Heart right ventricle (tissue), 16 donors: Measurements from ENCODE around the gene FAM210B. TPM values are rescaled to one million over a fixed set of nuclear protein-coding genes. Genes with fewer than 3 reads are reported as not detected.

Experiments used
- ATAC-seq, 8 donors: fragments of 200-7000 bp; cut with Tn5 transposase; one replicate each; pipeline ENCODE4 v1.9.1; 2020; ENCODE audit warnings: mild to moderate bottlenecking in 8 of 8, moderate library complexity in 8 of 8, moderate number of reproducible peaks in 1 of 8
- DNase-seq, 2 donors: peaks; one replicate each; pipeline ENCODE4 v3.0.0-alpha.2; 2020
- H3K27ac ChIP-seq, 10 donors: fragments of 200-600 bp; sonication (generic) in 2 of 10; one replicate each; pipeline versions ENCODE4 v1.5.0 to v1.8.0; 2020 to 2022; ENCODE audit warnings: mild to moderate bottlenecking in 3 of 10
- H3K27me3 ChIP-seq, 7 donors: fragments of 200-600 bp; one replicate each; pipeline ENCODE4 v1.8.0; 2021 to 2022; ENCODE audit warnings: mild to moderate bottlenecking in 2 of 7
- H3K36me3 ChIP-seq, 9 donors: fragments of 200-600 bp; sonication (generic) in 1 of 9; one replicate each; pipeline versions ENCODE4 v1.5.0 to v1.8.0; 2020 to 2022; ENCODE audit warnings: mild to moderate bottlenecking in 2 of 9
- H3K4me1 ChIP-seq, 9 donors: fragments of 200-600 bp; sonication (generic) in 1 of 9; one replicate each; pipeline versions ENCODE4 v1.5.0 to v1.8.0; 2020 to 2022; ENCODE audit warnings: mild to moderate bottlenecking in 4 of 9
- H3K4me3 ChIP-seq, 10 donors: fragments of 200-600 bp; sonication (generic) in 2 of 10; one replicate each; pipeline versions ENCODE4 v1.5.0 to v1.8.0; 2020 to 2022; ENCODE audit warnings: mild to moderate bottlenecking in 7 of 10, moderate library complexity in 2 of 10
- H3K9me3 ChIP-seq, 11 donors: fragments of 200-600 bp in 10 of 11; sonication (generic) in 2 of 11; one replicate each; pipeline versions ENCODE4 v1.5.0 to v1.8.0; 2013 to 2022; ENCODE audit warnings: mild to moderate bottlenecking in 2 of 11, control low read depth in 1 of 11, moderate library complexity in 1 of 11
- CTCF ChIP-seq, 9 donors: fragments of 200-600 bp; sonication (generic) in 2 of 9; IDR thresholded peaks; one replicate each; pipeline versions ENCODE4 v1.5.0 to v1.8.0; 2021 to 2022; ENCODE audit warnings: antibody characterized with exemption in 9 of 9, mild to moderate bottlenecking in 5 of 9, moderate library complexity in 1 of 9
- WGBS, 2 donors: extraction: QIAGEN DNeasy Blood & Tissue Kit; methylation state at CpG; one replicate each; pipeline ENCODE4 v1.1.7; 2013; ENCODE audit warnings: inconsistent platforms in 1 of 2; 5-methylcytosine and 5-hydroxymethylcytosine counted together
- intact Hi-C, 10 donors: fragments of 100-400 bp; cut with DNase I; formaldehyde crosslinking; loops; one replicate each; pipeline versions ENCODE4 v1.11.1 to v1.14.2; 2022
- polyA plus RNA-seq, 2 donors: library from polyadenylated mRNA; stranded (reverse); fragments of 200-250 nt; gene quantifications; one replicate each; pipeline ENCODE4 v1.2.3, GENCODE V29; 2013
- total RNA-seq, 10 donors: library from RNA; stranded (reverse); fragmentation: NEBNext Ultra II Directional in 3 of 10; extraction: Animal tissue kit (Norgen Biotek cat#: 25700) in 3 of 10; gene quantifications; one replicate each; pipeline versions ENCODE4 v1.2.1 to v1.2.4, GENCODE V29; 2021 to 2023
- donor health status: Arrhythmogenic right ventricular cardiomyopathy.
- donor health status: ischemic (EF 13 %, LVEDD 7.1; RV severe dilation, severe dysfunction).
- donor health status: healthy with polysubstance abuse.
- donor health status: DM: no; HTN: yes; CAD: no.
- donor health status: DM: no; HTN: no; CAD: no.
- donor health status: ischemic (EF 25% LVEDD 6.9; RV normal size, moderate dysfunction).
- donor health status: ischemic (EF 25% LVEDD 5.7; RV mildly dilated, moderate dysfunction).
- donor health status: healthy.
- donor health status: DM: yes; HTN: yes; CAD: no.
- donor health status: Ischemic cardiomyopathy.
- donor health status: ischemic (EF 35%, LVEDD 5.7; RV mildly dilated, moderate dysfunction).
- donor health status: nonischemic (EF 11% LVEDD 7.7; RV severe dilation, severe dysfunction).
- donor health status: DM: yes; HTN: yes; CAD: no.
- donor health status: PGD.
- donor health status: ischemic (EF 29% LVEDD 5.4; RV normal size, mild dysfunction).
- donor health status: nonischemic (EF 23%, LVEDD 6.1; RV moderate dilation, normal function).

Gene FAM210B
- total and polyA plus RNA-seq, 12 donors = 27.1 to 85.2 (median 56.3) TPM

GRCh38 chr20:56381501-56381900, 22.7 kb downstream of the FAM210B start:
- Histone ChIP-seq H3K27me3 (no peaks in the 10 kb centered on the region), H3K4me1 (peaks cover 0 to 18% (median 5%) of the 10 kb centered on the region in 9 donors), H3K27ac (no peak overlapping the region), H3K9me3 (no peaks in the 10 kb centered on the region), H3K36me3 (peaks cover 0 to 62% (median 0%) of the 10 kb centered on the region in 9 donors), H3K4me3 (no peak overlapping the region)
- WGBS, 2 donors = 93 to 98% methylated on average over 1 of the region's 1 CpG
- DNase-seq = no peak
- intact Hi-C loops = no loop called here
- TF ChIP-seq CTCF (IDR thresholded peaks at IDR 0.05) = no peak
- ATAC-seq = no peak

- Histone ChIP-seq H3K9me3 (no peaks in the 10 kb centered on the region), H3K27me3 (no peaks in the 10 kb centered on the region), H3K36me3 (peaks cover 0 to 72% (median 0%) of the 10 kb centered on the region in 9 donors), H3K27ac (no peak overlapping the region), H3K4me1 (peaks cover 0 to 14% (median 5%) of the 10 kb centered on the region in 9 donors), H3K4me3 (no peak overlapping the region)
- no peak for TF ChIP-seq CTCF (IDR thresholded peaks at IDR 0.05)
- DNase-seq = no peak
- 27 to 40% methylated on average over 4 of the region's 4 CpGs for WGBS, 2 donors
- intact Hi-C loops = no loop called here
- ATAC-seq = no peak
Measured at GRCh38 chr20:56382696-56383095, 23.9 kb downstream of the FAM210B start.

- Histone ChIP-seq H3K27ac (no peak overlapping the region), H3K4me1 (peaks cover 0 to 14% (median 5%) of the 10 kb centered on the region in 9 donors), H3K36me3 (peaks cover 0 to 72% (median 0%) of the 10 kb centered on the region in 9 donors), H3K27me3 (no peaks in the 10 kb centered on the region), H3K9me3 (no peaks in the 10 kb centered on the region), H3K4me3 (no peak overlapping the region)
- TF ChIP-seq CTCF (IDR thresholded peaks at IDR 0.05) = no peak
- DNase-seq (no peak), ATAC-seq (no peak)
- 59 to 68% methylated on average over 8 of the region's 8 CpGs for WGBS, 2 donors
- intact Hi-C loops = no loop called here
Measured at GRCh38 chr20:56383334-56383733, 24.6 kb downstream of the FAM210B start.

GRCh38 chr20:56385130-56385529, 26.4 kb downstream of the FAM210B start:
- intact Hi-C loops = no loop called here
- H3K27me3 ChIP-seq = no peaks in the 10 kb centered on the region
- H3K9me3 ChIP-seq = no peaks in the 10 kb centered on the region
- H3K36me3 ChIP-seq = peaks cover 0 to 74% (median 0%) of the 10 kb centered on the region in 9 donors
- no peak for ATAC-seq
- DNase-seq = no peak
- peaks cover 0 to 7% (median 5%) of the 10 kb centered on the region in 9 donors for H3K4me1 ChIP-seq
- 90 to 95% methylated on average over 4 of the region's 4 CpGs for WGBS, 2 donors
- H3K27ac ChIP-seq = no peak overlapping the region
- TF ChIP-seq CTCF (IDR thresholded peaks at IDR 0.05) = no peak
- no peak overlapping the region for H3K4me3 ChIP-seq
